NCI-H82 (cell line): ENCODE data around the gene PAFAH1B2.
A peak's percentile ranks its signal among the peaks of the same experiment; 100 is the strongest.
"Not testable (repeated sequence)": the region's sequence is repeated elsewhere in the genome, so short reads cannot be mapped to it uniquely, and the experiment has no call there.

Experiments used
- DNase-seq: peaks from one replicate; lab custom pipeline; 2025; lab: John Stamatoyannopoulos, UW

Gene PAFAH1B2

GRCh38 chr11:117172724-117173421, 28.8 kb downstream of the PAFAH1B2 start:
- DNase-seq, result peak; percentile 50

GRCh38 chr11:117175104-117175503, 31.0 kb downstream of the PAFAH1B2 start:
- DNase-seq, result no peak

GRCh38 chr11:117175781-117176180, 31.7 kb downstream of the PAFAH1B2 start:
- DNase-seq, result peak; percentile 32

DNA sequence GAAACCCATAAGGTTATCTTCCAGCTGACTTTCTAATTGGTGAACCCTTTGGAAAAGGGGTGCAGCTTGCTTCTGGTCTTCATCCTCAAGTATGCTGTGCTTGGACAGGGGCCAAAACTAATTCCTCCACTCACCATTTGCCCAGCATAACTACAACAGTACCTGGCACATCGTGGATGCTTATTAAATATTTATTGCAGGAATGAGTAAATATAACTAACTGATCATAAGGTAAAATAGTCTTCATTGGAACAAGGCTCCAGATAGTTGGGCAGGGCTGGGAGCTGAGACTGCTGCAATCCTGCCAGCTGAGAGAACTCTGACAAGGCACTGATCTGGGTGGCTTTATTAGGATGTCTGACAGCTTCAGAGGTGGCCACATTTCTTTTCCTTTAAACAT, 32.1 kb downstream of the PAFAH1B2 start:
- no peak for DNase-seq

DNA sequence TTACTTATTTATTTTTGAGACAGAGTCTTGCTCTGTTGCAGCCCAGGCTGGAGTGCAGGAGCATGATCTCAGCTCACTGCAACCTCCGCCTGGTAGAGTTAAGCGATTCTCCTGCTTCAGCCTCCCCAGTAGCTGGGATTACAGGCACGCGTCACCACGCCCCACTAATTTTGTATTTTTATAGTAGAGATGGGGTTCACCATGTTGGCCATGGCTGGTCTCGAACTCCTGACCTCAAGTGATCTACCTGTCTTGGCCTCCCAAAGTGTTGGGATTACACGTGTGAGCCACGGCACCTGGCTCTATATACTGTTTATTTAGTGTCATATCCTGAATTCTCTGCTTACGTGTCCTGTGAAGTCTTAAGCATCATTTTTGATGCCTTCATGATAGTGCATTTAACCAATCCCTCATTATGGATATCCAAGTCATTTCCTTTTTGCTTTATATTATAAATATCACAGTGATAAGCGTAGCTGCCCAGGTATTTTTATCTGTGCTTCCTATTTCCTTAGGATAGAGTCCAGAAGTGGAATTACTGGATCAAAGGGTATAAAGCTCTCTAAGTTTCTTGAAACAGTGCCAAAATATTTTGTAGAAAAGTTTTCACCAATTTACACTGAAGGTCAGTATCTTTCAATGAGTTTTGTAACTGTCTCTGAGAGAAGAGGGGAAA, 33.6 kb downstream of the PAFAH1B2 start:
- DNase-seq, result no peak

- DNase-seq, result peak; percentile 96
Measured at GRCh38 chr11:117178210-117179034, 34.3 kb downstream of the PAFAH1B2 start, which contains the start of gene SIDT2. Gene SIDT2 (plus strand): TSS chr11:117178743. CDS start chr11:117179264, 521 bp downstream.

- peak; percentile 64 for DNase-seq
Measured at GRCh38 chr11:117179048-117179999, 35.2 kb downstream of the PAFAH1B2 start.

DNA sequence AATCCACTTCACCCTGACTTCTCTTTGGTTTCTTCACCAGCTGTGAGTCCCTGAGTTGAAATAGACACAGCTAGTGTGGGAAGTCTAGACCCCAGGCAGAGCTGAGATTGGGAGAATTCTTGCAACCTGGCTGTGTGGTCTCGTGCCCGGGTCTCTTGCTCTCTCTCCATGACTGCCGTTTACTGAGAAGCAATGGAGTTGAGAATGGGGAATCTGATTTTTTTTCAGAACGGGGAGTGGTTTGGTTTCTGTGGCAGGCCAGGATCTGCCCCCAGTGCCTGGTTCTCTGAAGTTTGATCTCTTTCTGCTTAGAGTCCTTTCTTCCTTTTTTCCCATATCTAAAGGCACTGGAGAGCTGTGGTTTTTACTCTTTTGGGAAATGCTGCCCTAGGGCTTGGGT, 35.9 kb downstream of the PAFAH1B2 start:
- no peak for DNase-seq

GRCh38 chr11:117180661-117181585, 36.8 kb downstream of the PAFAH1B2 start:
- peak; percentile 74 for DNase-seq

DNA sequence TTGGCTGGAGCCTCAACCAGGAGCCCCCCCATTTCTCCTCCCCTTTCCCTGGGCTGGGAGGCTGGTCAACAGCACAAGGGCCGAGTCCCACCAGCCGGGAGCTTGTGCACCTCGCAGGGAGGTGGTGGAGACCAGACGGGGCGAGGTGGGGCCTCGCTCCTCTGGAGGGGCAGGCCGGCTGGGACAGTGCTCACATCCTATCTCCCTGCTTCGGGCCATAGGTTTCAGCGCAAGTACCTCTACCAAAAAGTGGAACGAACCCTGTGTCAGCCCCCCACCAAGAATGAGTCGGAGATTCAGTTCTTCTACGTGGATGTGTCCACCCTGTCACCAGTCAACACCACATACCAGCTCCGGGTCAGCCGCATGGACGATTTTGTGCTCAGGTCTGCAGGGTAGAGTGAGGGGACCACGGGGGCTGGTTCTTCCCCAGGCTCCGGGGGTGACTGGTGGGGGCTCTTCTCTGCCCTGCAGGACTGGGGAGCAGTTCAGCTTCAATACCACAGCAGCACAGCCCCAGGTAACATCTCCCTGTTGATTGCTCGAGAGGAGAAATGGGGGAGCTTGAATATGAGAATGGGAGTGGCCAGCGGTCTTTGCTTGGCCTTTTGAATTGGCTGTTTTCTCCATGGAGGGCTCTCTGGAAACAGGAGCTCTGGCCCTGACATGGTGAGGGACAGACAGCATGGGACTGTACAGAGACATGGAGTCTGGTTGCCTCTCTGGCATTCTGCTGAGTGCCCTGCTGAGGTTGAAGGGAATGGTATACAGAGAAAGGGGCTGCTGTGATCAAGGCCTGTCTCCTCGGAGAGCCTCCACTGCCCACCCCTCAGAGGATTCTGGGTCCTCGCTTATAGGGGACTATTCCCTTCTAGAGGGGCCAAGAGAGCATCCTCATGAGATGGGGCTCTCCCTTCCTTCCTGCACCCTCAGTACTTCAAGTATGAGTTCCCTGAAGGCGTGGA, 37.8 kb downstream of the PAFAH1B2 start:
- DNase-seq, result no peak

- no peak for DNase-seq
Measured at GRCh38 chr11:117182551-117182935, 38.5 kb downstream of the PAFAH1B2 start.

DNA sequence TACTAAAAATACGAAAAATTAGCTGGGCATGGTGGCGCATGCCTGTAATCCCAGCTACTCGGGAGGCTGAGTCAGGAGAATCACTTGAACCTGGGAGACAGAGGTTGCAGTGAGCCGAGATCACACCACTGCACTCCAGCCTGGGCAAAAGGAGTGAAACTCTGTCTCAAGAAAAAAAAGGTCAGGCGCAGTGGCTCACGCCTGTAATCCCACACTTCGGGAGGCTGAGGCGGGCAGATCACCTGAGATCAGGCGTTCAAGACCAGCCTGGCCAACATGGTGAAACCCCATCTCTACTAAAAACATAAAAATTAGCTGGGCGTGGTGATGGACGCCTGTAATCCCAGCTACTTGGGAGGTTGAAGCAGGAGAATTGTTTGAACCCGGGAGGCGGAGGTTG, 39.1 kb downstream of the PAFAH1B2 start:
- DNase-seq, result not testable (repeated sequence)

GRCh38 chr11:117183724-117184349, 39.8 kb downstream of the PAFAH1B2 start:
- no peak for DNase-seq

DNA sequence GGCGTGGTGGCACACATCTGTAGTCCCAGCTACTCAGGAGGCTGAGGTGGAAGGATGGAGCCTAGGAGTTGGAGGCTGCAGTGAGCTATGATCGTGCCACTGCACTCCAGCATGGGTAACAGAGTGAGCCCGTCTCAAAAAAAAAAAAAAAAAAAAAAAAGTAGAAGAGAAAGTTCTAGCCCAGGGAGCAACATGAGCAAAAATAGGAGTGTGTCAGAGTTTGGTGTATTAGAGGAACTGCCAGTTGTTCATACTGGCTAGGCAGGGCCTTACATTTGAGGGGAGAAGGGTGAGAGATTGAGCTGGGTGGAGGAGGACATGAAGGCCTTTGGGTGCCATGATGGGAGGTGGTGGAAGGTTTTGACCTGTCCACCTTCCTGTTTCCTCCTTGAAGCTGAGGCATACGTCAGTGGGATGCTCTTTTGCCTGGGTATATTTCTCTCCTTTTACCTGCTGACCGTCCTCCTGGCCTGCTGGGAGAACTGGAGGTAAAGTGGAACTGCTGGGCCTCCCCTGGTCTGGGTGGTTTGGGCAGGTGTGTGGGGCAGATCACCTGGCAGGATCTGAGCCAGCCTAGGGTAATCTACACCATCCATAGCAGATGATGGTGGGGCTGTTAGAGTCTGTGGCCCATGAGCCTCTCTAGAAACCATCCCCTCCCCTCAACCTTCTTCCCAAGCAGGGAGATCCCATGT, 41.8 kb downstream of the PAFAH1B2 start:
- DNase-seq, result no peak

GRCh38 chr11:117186431-117186761, 42.3 kb downstream of the PAFAH1B2 start:
- no peak for DNase-seq

GRCh38 chr11:117187007-117187406, 42.9 kb downstream of the PAFAH1B2 start:
- DNase-seq, result no peak

GRCh38 chr11:117187428-117187798, 43.3 kb downstream of the PAFAH1B2 start:
- no peak for DNase-seq

- DNase-seq, result no peak
Measured at GRCh38 chr11:117187799-117188481, 43.9 kb downstream of the PAFAH1B2 start.
